SK-N-SH (cell line): Measurements from ENCODE around the gene PTPRA.

Source experiments
- CHD2 ChIP-seq: fragments of 150-350 bp; IDR thresholded peaks from 2 replicates; pipeline ENCODE4 v1.6.1; 2018; ENCODE audit warnings: low read length; ENCODE audit not compliant: partially characterized antibody
- TF ChIP-seq, protein P1 (sequence below): fragments of 200-600 bp; sonication (generic); IDR thresholded peaks from 2 replicates; pipeline ENCODE4 v1.6.1; 2017; ENCODE audit warnings: antibody characterized with exemption, mild to moderate bottlenecking, moderate library complexity

GRCh38 chr20:2889209-2889608, 15.9 kb downstream of the PTPRA start:
- TF ChIP-seq, protein P1, sequence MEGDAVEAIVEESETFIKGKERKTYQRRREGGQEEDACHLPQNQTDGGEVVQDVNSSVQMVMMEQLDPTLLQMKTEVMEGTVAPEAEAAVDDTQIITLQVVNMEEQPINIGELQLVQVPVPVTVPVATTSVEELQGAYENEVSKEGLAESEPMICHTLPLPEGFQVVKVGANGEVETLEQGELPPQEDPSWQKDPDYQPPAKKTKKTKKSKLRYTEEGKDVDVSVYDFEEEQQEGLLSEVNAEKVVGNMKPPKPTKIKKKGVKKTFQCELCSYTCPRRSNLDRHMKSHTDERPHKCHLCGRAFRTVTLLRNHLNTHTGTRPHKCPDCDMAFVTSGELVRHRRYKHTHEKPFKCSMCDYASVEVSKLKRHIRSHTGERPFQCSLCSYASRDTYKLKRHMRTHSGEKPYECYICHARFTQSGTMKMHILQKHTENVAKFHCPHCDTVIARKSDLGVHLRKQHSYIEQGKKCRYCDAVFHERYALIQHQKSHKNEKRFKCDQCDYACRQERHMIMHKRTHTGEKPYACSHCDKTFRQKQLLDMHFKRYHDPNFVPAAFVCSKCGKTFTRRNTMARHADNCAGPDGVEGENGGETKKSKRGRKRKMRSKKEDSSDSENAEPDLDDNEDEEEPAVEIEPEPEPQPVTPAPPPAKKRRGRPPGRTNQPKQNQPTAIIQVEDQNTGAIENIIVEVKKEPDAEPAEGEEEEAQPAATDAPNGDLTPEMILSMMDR, result no peak
- no peak for TF ChIP-seq CHD2
